ENCODE measurements around the gene GPR132. TPM values are rescaled to one million over a fixed set of nuclear protein-coding genes. Genes with fewer than 3 reads are reported as not detected.

The GPR132 gene
- polyA plus RNA-seq, 2 of the 4 experiments (the other 2 are of a cell fraction), result 0.18 to 0.19 TPM

- TF ChIP-seq, protein P1, sequence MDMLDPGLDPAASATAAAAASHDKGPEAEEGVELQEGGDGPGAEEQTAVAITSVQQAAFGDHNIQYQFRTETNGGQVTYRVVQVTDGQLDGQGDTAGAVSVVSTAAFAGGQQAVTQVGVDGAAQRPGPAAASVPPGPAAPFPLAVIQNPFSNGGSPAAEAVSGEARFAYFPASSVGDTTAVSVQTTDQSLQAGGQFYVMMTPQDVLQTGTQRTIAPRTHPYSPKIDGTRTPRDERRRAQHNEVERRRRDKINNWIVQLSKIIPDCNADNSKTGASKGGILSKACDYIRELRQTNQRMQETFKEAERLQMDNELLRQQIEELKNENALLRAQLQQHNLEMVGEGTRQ (IDR thresholded peaks at IDR 0.05), result no peak
- no peak for TF ChIP-seq HOXB5 (CRISPR knock-in tag; IDR thresholded peaks at IDR 0.05)
- TF ChIP-seq ZC3H11A (IDR thresholded peaks at IDR 0.05), result no peak
- TF ChIP-seq CHD2 (IDR thresholded peaks at IDR 0.05; ENCODE audit: low read length, partially characterized antibody), result no peak
- CTCF ChIA-PET, result interaction anchor here (0.6 to 8.1 kb wide), 6 partner anchors 10 to 85 kb away, joined by 3 to 88 read pairs (median 4); no protein-coding TSS in a partner anchor
- Histone ChIP-seq H3K9me3 (no peaks in the 10 kb centered on the region), H3K4me3 (no peak overlapping the region), H3K4me2 (no peak overlapping the region), H3K4me1 (peaks cover 11% of the 10 kb centered on the region), H3K27ac (no peak overlapping the region)
- 79% methylated on average over 9 of the region's 13 CpGs for WGBS (ENCODE audit: missing lambda C conversion rate)
- POLR2A ChIA-PET, result no interaction called here
- no peak for FAIRE-seq
- DNase-seq (ENCODE audit: low read depth in 1 of 2, low spot score in 1 of 2), result no peak
- ATAC-seq, result no peak
Measured at GRCh38 chr14:105061428-105062047, 3.7 kb downstream of the GPR132 start.

GRCh38 chr14:105060751-105061427 is 4.3 kb downstream of the GPR132 start:
- no peak for FAIRE-seq
- Histone ChIP-seq H3K9me3 (no peaks in the 10 kb centered on the region), H3K27ac (no peak overlapping the region), H3K4me2 (no peak overlapping the region), H3K4me1 (peaks cover 11% of the 10 kb centered on the region), H3K4me3 (no peak overlapping the region)
- no peak; a peak in 2 of 6 replicates for ATAC-seq
- 91% methylated on average over 18 of the region's 30 CpGs for WGBS (ENCODE audit: missing lambda C conversion rate)
- DNase-seq (ENCODE audit: low read depth in 1 of 2, low spot score in 1 of 2), result no peak
- TF ChIP-seq FOSB (CRISPR knock-in tag; IDR thresholded peaks at IDR 0.05) (no peak), FOSL2 (IDR thresholded peaks at IDR 0.05) (no peak), FOSL2 (CRISPR knock-in tag; IDR thresholded peaks at IDR 0.05) (no peak), HOXA7 (CRISPR knock-in tag; IDR thresholded peaks at IDR 0.05) (no peak), KDM1A (IDR thresholded peaks at IDR 0.05; ENCODE audit: low read depth) (no peak), CEBPB (IDR thresholded peaks at IDR 0.05) (no peak), ZFP36 (IDR thresholded peaks at IDR 0.05; ENCODE audit: borderline replicate concordance, partially characterized antibody) (no peak), EP300 (IDR thresholded peaks at IDR 0.05) (no peak), RAD21 (conservative IDR thresholded peaks at IDR 0.05 in 1 of 2, IDR thresholded peaks at IDR 0.05 in 1 of 2) (no peak), TP53 (CRISPR knock-in tag; IDR thresholded peaks at IDR 0.05) (no peak), HOXB5 (CRISPR knock-in tag; IDR thresholded peaks at IDR 0.05) (no peak), FOXS1 (CRISPR knock-in tag; IDR thresholded peaks at IDR 0.05) (no peak), JUNB (IDR thresholded peaks at IDR 0.05) (no peak), PBX3 (IDR thresholded peaks at IDR 0.05) (no peak), PHF8 (IDR thresholded peaks at IDR 0.05; ENCODE audit: borderline replicate concordance, low read depth) (no peak), SREBF2 (IDR thresholded peaks at IDR 0.05) (no peak)
- TF ChIP-seq, protein P2, sequence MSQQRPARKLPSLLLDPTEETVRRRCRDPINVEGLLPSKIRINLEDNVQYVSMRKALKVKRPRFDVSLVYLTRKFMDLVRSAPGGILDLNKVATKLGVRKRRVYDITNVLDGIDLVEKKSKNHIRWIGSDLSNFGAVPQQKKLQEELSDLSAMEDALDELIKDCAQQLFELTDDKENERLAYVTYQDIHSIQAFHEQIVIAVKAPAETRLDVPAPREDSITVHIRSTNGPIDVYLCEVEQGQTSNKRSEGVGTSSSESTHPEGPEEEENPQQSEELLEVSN (IDR thresholded peaks at IDR 0.05; ENCODE audit: borderline replicate concordance, low read depth), result no peak
- TF ChIP-seq, protein P3, sequence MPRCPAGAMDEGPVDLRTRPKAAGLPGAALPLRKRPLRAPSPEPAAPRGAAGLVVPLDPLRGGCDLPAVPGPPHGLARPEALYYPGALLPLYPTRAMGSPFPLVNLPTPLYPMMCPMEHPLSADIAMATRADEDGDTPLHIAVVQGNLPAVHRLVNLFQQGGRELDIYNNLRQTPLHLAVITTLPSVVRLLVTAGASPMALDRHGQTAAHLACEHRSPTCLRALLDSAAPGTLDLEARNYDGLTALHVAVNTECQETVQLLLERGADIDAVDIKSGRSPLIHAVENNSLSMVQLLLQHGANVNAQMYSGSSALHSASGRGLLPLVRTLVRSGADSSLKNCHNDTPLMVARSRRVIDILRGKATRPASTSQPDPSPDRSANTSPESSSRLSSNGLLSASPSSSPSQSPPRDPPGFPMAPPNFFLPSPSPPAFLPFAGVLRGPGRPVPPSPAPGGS (IDR thresholded peaks at IDR 0.05), result no peak
- CTCF ChIA-PET, result interaction anchor here (0.7 to 8.1 kb wide), 5 partner anchors 10 to 86 kb away, joined by 3 to 88 read pairs (median 4); no protein-coding TSS in a partner anchor
- POLR2A ChIA-PET, result no interaction called here

Measured in A549 (cell line).